CD14-positive monocyte (primary cell): ENCODE measurements around the gene LTB4R2. TPM values are rescaled to one million over a fixed set of nuclear protein-coding genes. Genes with fewer than 3 reads are reported as not detected.

ENCODE experiments used
- DNase-seq, 3 donors: peaks; one replicate each; pipeline ENCODE4 v3.0.0-alpha.2; 2011 to 2022
- H2AFZ ChIP-seq: 2 replicates; pipeline ENCODE4 v1.6.0; 2012; ENCODE audit warnings: mild to moderate bottlenecking, low read depth, low read length, inconsistent platforms; ENCODE audit not compliant: insufficient read depth, poor library complexity, severe bottlenecking
- H3K27ac ChIP-seq, 2 donors: 1 replicate in 1 of 2; 2 replicates in 1 of 2; pipeline ENCODE4 v1.5.1; 2012 to 2013; ENCODE audit warnings: low read length in 2 of 2, control low read depth in 1 of 2, inconsistent platforms in 1 of 2, low read depth in 1 of 2, mild to moderate bottlenecking in 1 of 2
- H3K27me3 ChIP-seq, 2 donors: one replicate each; pipeline versions ENCODE4 v1.6.0 to v1.6.1; 2011 to 2013; ENCODE audit warnings: low read length in 2 of 2; ENCODE audit not compliant: control insufficient read depth in 2 of 2, insufficient read depth in 2 of 2
- H3K36me3 ChIP-seq, 2 donors: replicated peaks in 1 of 2; 1 replicate in 1 of 2; 2 replicates in 1 of 2; pipeline versions ENCODE4 v1.5.1 to v1.6.1; 2012 to 2013; ENCODE audit warnings: low read length in 2 of 2, control low read depth in 1 of 2, inconsistent platforms in 1 of 2, mild to moderate bottlenecking in 1 of 2; ENCODE audit not compliant: insufficient read depth in 2 of 2, control insufficient read depth in 1 of 2
- H3K4me1 ChIP-seq, 2 donors: 1 replicate in 1 of 2; 2 replicates in 1 of 2; pipeline versions ENCODE4 v1.5.1 to v1.6.1; 2012 to 2013; ENCODE audit warnings: low read length in 2 of 2, control low read depth in 1 of 2, inconsistent platforms in 1 of 2, mild to moderate bottlenecking in 1 of 2, moderate library complexity in 1 of 2; ENCODE audit not compliant: insufficient read depth in 2 of 2, control insufficient read depth in 1 of 2
- H3K4me2 ChIP-seq: replicated peaks from 2 replicates; pipeline ENCODE3; 2012; ENCODE audit warnings: low read length, moderate library complexity, mild to moderate bottlenecking; ENCODE audit not compliant: poor library complexity, severe bottlenecking; ENCODE audit errors: extremely low read depth
- H3K4me3 ChIP-seq, 3 experiments: fragments of 200-600 bp in 1 of 3; sonication (generic) in 1 of 3; replicated peaks in 1 of 3; 1 replicate in 2 of 3; 2 replicates in 1 of 3; pipeline ENCODE4 v1.5.1; 2011 to 2013; ENCODE audit warnings: low read length in 3 of 3, mild to moderate bottlenecking in 3 of 3, control low read depth in 2 of 3, low read depth in 2 of 3, inconsistent platforms in 1 of 3, moderate library complexity in 1 of 3
- H3K79me2 ChIP-seq: 2 replicates; pipeline ENCODE4 v1.6.0; 2012; ENCODE audit warnings: mild to moderate bottlenecking, control low read depth, inconsistent platforms, low read length, moderate library complexity; ENCODE audit not compliant: insufficient read depth
- H3K9ac ChIP-seq: 2 replicates; pipeline ENCODE4 v1.6.0; 2017; ENCODE audit warnings: low read length, mild to moderate bottlenecking; ENCODE audit not compliant: insufficient read depth, poor library complexity, severe bottlenecking
- H3K9me3 ChIP-seq, 2 donors: replicated peaks in 1 of 2; 1 replicate in 1 of 2; 2 replicates in 1 of 2; pipeline versions ENCODE4 v1.5.1 to v1.6.1; 2012 to 2013; ENCODE audit warnings: low read length in 2 of 2, control low read depth in 1 of 2; ENCODE audit not compliant: control insufficient read depth in 1 of 2, insufficient read depth in 1 of 2
- H4K20me1 ChIP-seq: 2 replicates; pipeline ENCODE4 v1.6.0; 2012; ENCODE audit warnings: mild to moderate bottlenecking, low read length, control low read depth, moderate library complexity; ENCODE audit not compliant: insufficient read depth
- H3K27ac Mint-ChIP-seq, 7 donors: one replicate each; pipeline ENCODE4 v1.8.0; 2020; ENCODE audit warnings: mild to moderate bottlenecking in 7 of 7, mixed read lengths in 7 of 7, moderate library complexity in 6 of 7, inconsistent platforms in 2 of 7
- H3K27me3 Mint-ChIP-seq, 3 donors: one replicate each; pipeline ENCODE4 v1.8.0; 2021 to 2022; ENCODE audit warnings: low read depth in 3 of 3, mild to moderate bottlenecking in 3 of 3, mixed read lengths in 3 of 3, moderate library complexity in 3 of 3, inconsistent platforms in 1 of 3
- H3K36me3 Mint-ChIP-seq, 2 donors: one replicate each; pipeline ENCODE4 v1.8.0; 2020; ENCODE audit warnings: mixed read lengths in 2 of 2, inconsistent platforms in 1 of 2, mild to moderate bottlenecking in 1 of 2
- H3K4me1 Mint-ChIP-seq: one replicate; pipeline ENCODE4 v1.8.0; 2020; ENCODE audit warnings: mild to moderate bottlenecking, mixed read lengths
- H3K4me3 Mint-ChIP-seq, 2 donors: one replicate each; pipeline ENCODE4 v1.8.0; 2020; ENCODE audit warnings: mild to moderate bottlenecking in 2 of 2, mixed read lengths in 2 of 2, moderate library complexity in 1 of 2
- H3K9me3 Mint-ChIP-seq, 7 donors: one replicate each; pipeline ENCODE4 v1.8.0; 2020 to 2022; ENCODE audit warnings: mixed read lengths in 7 of 7, mild to moderate bottlenecking in 6 of 7, moderate library complexity in 6 of 7, inconsistent platforms in 2 of 7
- WGBS: methylation state at CpG from one replicate; pipeline ENCODE4 v1.1.5; 2013; ENCODE audit warnings: missing lambda C conversion rate; ENCODE audit not compliant: insufficient coverage; 5-methylcytosine and 5-hydroxymethylcytosine counted together
- intact Hi-C, 2 donors: fragments of 100-400 bp; cut with micrococcal nuclease; formaldehyde crosslinking; loops; one replicate each; pipeline versions ENCODE4 v1.15.0 to v1.15.1; 2023
- polyA plus RNA-seq, 3 donors: library from polyadenylated mRNA; depleted of rRNA in 1 of 3; unstranded in 2 of 3; stranded (reverse) in 1 of 3; fragments of 300-500 nt in 2 of 3; fragments of >200 nt in 1 of 3; fragmentation: Illumina TruSeq in 2 of 3; gene quantifications; 1 replicate in 2 of 3; 2 replicates in 1 of 3; pipeline ENCODE4 v1.2.3, GENCODE V29; 2012 to 2021
- TF ChIP-seq, protein P1 (sequence below): fragments of 200-600 bp; IDR thresholded peaks from one replicate; pipeline ENCODE4 v1.8.0; 2022; ENCODE audit warnings: antibody characterized with exemption, mild to moderate bottlenecking

LTB4R2 gene
- polyA plus RNA-seq, 3 donors = 2.7 to 25.1 (median 2.9) TPM

DNA sequence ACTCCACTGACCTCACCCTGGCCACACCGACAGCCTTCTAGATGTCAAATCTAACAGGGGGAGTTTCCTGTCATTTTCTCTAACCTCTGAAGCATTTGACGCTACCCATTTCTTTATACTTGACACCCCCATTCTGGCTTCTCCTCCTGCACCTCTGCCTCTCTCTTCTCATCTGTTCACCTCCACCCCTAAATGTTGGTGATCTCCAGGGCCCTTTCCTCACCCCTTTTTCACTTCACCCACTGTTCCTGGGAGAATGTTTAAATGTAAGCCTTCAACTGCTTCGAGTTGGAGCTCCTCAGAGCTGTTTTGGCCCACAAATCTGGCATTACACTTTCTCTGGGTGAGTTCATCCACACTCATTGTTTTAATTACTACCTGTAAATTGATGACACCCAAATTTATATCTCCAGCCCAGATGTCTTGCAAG is 38.1 kb upstream of the LTB4R2 start:
- TF ChIP-seq, protein P1, sequence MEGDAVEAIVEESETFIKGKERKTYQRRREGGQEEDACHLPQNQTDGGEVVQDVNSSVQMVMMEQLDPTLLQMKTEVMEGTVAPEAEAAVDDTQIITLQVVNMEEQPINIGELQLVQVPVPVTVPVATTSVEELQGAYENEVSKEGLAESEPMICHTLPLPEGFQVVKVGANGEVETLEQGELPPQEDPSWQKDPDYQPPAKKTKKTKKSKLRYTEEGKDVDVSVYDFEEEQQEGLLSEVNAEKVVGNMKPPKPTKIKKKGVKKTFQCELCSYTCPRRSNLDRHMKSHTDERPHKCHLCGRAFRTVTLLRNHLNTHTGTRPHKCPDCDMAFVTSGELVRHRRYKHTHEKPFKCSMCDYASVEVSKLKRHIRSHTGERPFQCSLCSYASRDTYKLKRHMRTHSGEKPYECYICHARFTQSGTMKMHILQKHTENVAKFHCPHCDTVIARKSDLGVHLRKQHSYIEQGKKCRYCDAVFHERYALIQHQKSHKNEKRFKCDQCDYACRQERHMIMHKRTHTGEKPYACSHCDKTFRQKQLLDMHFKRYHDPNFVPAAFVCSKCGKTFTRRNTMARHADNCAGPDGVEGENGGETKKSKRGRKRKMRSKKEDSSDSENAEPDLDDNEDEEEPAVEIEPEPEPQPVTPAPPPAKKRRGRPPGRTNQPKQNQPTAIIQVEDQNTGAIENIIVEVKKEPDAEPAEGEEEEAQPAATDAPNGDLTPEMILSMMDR = no peak
- 6% methylated on average over 2 of the region's 3 CpGs for WGBS

GRCh38 chr14:24272467-24272866 is 37.5 kb upstream of the LTB4R2 start:
- H3K9me3 ChIP-seq = no peaks in the 10 kb centered on the region
- Mint-ChIP-seq H3K27me3 (no peaks in the 10 kb centered on the region), H3K27ac (peak overlapping the region; percentile 25 to 96 (median 91)), H3K4me3 (peak overlapping the region; percentile 30 to 32), H3K4me1 (peaks cover 61% of the 10 kb centered on the region), H3K36me3 (peaks cover 23 to 27% of the 10 kb centered on the region in 2 donors), H3K9me3 (peaks cover 0 to 4% (median 0%) of the 10 kb centered on the region in 7 donors)
- no peaks in the 10 kb centered on the region for H4K20me1 ChIP-seq
- peak overlapping the region in 1 of 3 experiments; percentile 97 for H3K4me3 ChIP-seq
- peaks cover 66 to 69% of the 10 kb centered on the region in 2 donors for H3K4me1 ChIP-seq
- WGBS = 94% methylated on average over 2 of the region's 2 CpGs
- peaks cover 56% of the 10 kb centered on the region for H3K79me2 ChIP-seq
- peak overlapping the region; percentile 85 for H3K4me2 ChIP-seq
- H3K9ac ChIP-seq = no peak overlapping the region
- intact Hi-C loops = no loop called here
- DNase-seq = no peak
- peak overlapping the region in 1 of 2 donors; percentile 98 for H3K27ac ChIP-seq
- H3K36me3 ChIP-seq = peaks cover 26 to 28% of the 10 kb centered on the region in 2 donors
- H3K27me3 ChIP-seq = no peaks in the 10 kb centered on the region
- no peak overlapping the region for H2AFZ ChIP-seq
- TF ChIP-seq, protein P1 = no peak

More for the DNA sequence above, 38.1 kb upstream of the LTB4R2 start:
- no peak for DNase-seq
- H3K27me3 ChIP-seq = no peaks in the 10 kb centered on the region
- peak overlapping the region; percentile 42 to 98 for H3K27ac ChIP-seq
- H3K9me3 ChIP-seq = no peaks in the 10 kb centered on the region
- H3K4me1 ChIP-seq = peaks cover 60 to 63% of the 10 kb centered on the region in 2 donors
- peaks cover 29 to 34% of the 10 kb centered on the region in 2 donors for H3K36me3 Mint-ChIP-seq
- no peaks in the 10 kb centered on the region for H4K20me1 ChIP-seq
- peak overlapping the region; percentile 85 for H3K4me2 ChIP-seq
- peak overlapping the region; percentile 98 for H2AFZ ChIP-seq
- peaks cover 0 to 2% (median 0%) of the 10 kb centered on the region in 7 donors for H3K9me3 Mint-ChIP-seq
- H3K9ac ChIP-seq = peak overlapping the region; percentile 99
- peak overlapping the region; percentile 82 to 96 (median 95) for H3K27ac Mint-ChIP-seq
- peak overlapping the region; percentile 71 to 97 (median 85) for H3K4me3 ChIP-seq
- peaks cover 60% of the 10 kb centered on the region for H3K4me1 Mint-ChIP-seq
- peak overlapping the region; percentile 89 to 94 for H3K4me3 Mint-ChIP-seq
- intact Hi-C loops = loop anchor here in 1 of 2 donors (2.0 kb wide), 1 partner anchor 29 kb away; the partner anchor contains the start of gene TINF2
- H3K27me3 Mint-ChIP-seq = no peaks in the 10 kb centered on the region
- H3K36me3 ChIP-seq = peaks cover 32 to 34% of the 10 kb centered on the region in 2 donors
- H3K79me2 ChIP-seq = peaks cover 52% of the 10 kb centered on the region
